Gastroesophageal sphincter (tissue), 4 donors: Measurements from ENCODE around the gene MAPK14. TPM values are rescaled to one million over a fixed set of nuclear protein-coding genes. Genes with fewer than 3 reads are reported as not detected.

Source experiments
- ATAC-seq: fragments of 150-250 bp; one replicate; pipeline ENCODE4 v1.9.1; 2016; ENCODE audit warnings: mild to moderate bottlenecking, moderate library complexity
- H3K27ac ChIP-seq, 4 donors: fragments of 200-600 bp; sonication (generic) in 3 of 4; 1 replicate in 3 of 4; 2 replicates in 1 of 4; pipeline ENCODE4 v1.5.1; 2016 to 2019
- H3K27me3 ChIP-seq: fragments of 200-600 bp; sonication (generic); one replicate; pipeline ENCODE4 v1.5.1; 2019
- H3K36me3 ChIP-seq, 2 donors: fragments of 200-600 bp; sonication (generic); one replicate each; pipeline ENCODE4 v1.5.1; 2019; ENCODE audit warnings: control low read depth in 1 of 2
- H3K4me1 ChIP-seq, 3 donors: fragments of 200-600 bp; sonication (generic); 1 replicate in 2 of 3; 2 replicates in 1 of 3; pipeline ENCODE4 v1.5.1; 2016 to 2019; ENCODE audit warnings: control low read depth in 2 of 3
- H3K4me3 ChIP-seq, 2 donors: fragments of 200-600 bp; sonication (generic); one replicate each; pipeline ENCODE4 v1.5.1; 2019; ENCODE audit warnings: mild to moderate bottlenecking in 1 of 2, moderate library complexity in 1 of 2
- H3K9me3 ChIP-seq, 3 donors: fragments of 200-600 bp; sonication (generic); one replicate each; pipeline ENCODE4 v1.5.1; 2017 to 2019; ENCODE audit warnings: control low read depth in 2 of 3
- EP300 ChIP-seq: sonication (generic); formaldehyde crosslinking; IDR thresholded peaks from one replicate; pipeline ENCODE4 v1.6.1; 2017; ENCODE audit warnings: antibody characterized with exemption, mild to moderate bottlenecking
- POLR2A ChIP-seq, 2 donors: fragments of 450-650 bp; IDR thresholded peaks; one replicate each; pipeline ENCODE4 v1.6.1; 2017; ENCODE audit warnings: antibody characterized with exemption in 2 of 2, mild to moderate bottlenecking in 2 of 2, moderate library complexity in 1 of 2
- POLR2AphosphoS5 ChIP-seq: sonication (generic); formaldehyde crosslinking; IDR thresholded peaks from one replicate; pipeline ENCODE4 v1.6.1; 2017; ENCODE audit warnings: antibody characterized with exemption
- WGBS, 2 donors: methylation state at CpG; one replicate each; pipeline ENCODE4 v1.1.5; 2018; ENCODE audit warnings: low coverage in 1 of 2; 5-methylcytosine and 5-hydroxymethylcytosine counted together
- total RNA-seq, 4 donors: library from RNA; depleted of rRNA; stranded (reverse); fragments of >200 nt; gene quantifications; one replicate each; pipeline ENCODE4 v1.1.0, GENCODE V29; 2016
- TF ChIP-seq, protein P1 (sequence below), 4 experiments: fragments of 200-600 bp in 2 of 4; fragments of 450-650 bp in 2 of 4; sonication (generic) in 1 of 4; IDR thresholded peaks; one replicate each; pipeline ENCODE4 v1.5.1; 2017 to 2019; ENCODE audit warnings: antibody characterized with exemption in 4 of 4, mild to moderate bottlenecking in 2 of 4, moderate library complexity in 2 of 4

Gene MAPK14
- total RNA-seq, 4 donors from 2014 or later, result 58.7 to 77.5 (median 69.9) TPM

DNA sequence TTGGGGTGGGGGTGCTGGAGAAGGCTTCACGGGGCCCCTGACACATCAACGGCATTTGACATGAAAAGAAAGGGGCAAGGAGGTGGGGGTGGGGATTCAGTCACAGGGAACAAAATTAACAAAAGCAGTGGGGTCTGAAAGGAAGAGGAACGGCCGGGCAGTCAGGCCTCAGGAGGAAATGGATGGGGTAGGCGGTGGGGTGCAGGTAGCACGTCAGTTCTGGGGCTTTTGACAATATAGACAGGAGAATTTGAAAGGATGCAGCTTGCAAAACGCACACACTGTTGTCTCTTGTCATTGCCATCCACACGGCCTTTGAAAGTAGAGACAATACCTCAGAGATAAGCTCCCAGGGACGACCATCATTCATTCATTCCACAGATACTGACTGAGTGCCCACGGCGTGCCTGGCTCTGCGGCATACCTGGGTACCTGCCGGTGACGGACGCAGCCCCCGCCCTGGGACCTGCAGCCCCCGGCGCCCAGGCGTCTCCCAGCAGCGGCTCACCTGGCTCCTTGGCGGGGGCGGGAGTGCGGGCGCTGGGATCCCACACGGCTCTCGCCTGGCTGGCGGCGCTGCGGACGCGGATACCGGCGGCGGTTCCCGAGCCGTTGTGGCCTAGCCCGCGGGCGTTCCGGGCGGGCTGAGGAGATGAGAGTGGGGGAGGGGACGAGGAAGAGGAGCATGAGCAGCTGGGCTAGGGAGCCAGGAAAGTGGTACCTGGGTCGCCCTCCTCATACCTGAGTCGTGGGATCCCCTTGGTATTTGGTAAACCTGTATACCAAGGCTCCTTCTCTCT is 3.4 kb upstream of the MAPK14 start, which contains the start of gene SLC26A8:
Gene SLC26A8 (minus strand): TSS at position 646 of the 800 bp plus-strand sequence. CDS start 4,934 bp downstream, outside the sequence.
- H3K27me3 ChIP-seq, result peaks cover 19% of the 10 kb centered on the region
- WGBS, 2 donors, result 41 to 77% methylated on average over 4 to 14 of the region's 44 CpGs
- ATAC-seq, result no peak
- H3K4me1 ChIP-seq, result peaks cover 0 to 10% (median 0%) of the 10 kb centered on the region in 3 donors
- no peak within 1 kb of the TSS for H3K4me3 ChIP-seq
- no peak for TF ChIP-seq POLR2A (IDR thresholded peaks at IDR 0.05)
- TF ChIP-seq POLR2AphosphoS5, result no peak
- TF ChIP-seq EP300, result no peak
- TF ChIP-seq, protein P1, sequence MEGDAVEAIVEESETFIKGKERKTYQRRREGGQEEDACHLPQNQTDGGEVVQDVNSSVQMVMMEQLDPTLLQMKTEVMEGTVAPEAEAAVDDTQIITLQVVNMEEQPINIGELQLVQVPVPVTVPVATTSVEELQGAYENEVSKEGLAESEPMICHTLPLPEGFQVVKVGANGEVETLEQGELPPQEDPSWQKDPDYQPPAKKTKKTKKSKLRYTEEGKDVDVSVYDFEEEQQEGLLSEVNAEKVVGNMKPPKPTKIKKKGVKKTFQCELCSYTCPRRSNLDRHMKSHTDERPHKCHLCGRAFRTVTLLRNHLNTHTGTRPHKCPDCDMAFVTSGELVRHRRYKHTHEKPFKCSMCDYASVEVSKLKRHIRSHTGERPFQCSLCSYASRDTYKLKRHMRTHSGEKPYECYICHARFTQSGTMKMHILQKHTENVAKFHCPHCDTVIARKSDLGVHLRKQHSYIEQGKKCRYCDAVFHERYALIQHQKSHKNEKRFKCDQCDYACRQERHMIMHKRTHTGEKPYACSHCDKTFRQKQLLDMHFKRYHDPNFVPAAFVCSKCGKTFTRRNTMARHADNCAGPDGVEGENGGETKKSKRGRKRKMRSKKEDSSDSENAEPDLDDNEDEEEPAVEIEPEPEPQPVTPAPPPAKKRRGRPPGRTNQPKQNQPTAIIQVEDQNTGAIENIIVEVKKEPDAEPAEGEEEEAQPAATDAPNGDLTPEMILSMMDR (IDR thresholded peaks at IDR 0.05), result no peak
- H3K36me3 ChIP-seq, result no peaks in the 10 kb centered on the region
- H3K27ac ChIP-seq, result no peak within 1 kb of the TSS
- H3K9me3 ChIP-seq, result no peaks in the 10 kb centered on the region

DNA sequence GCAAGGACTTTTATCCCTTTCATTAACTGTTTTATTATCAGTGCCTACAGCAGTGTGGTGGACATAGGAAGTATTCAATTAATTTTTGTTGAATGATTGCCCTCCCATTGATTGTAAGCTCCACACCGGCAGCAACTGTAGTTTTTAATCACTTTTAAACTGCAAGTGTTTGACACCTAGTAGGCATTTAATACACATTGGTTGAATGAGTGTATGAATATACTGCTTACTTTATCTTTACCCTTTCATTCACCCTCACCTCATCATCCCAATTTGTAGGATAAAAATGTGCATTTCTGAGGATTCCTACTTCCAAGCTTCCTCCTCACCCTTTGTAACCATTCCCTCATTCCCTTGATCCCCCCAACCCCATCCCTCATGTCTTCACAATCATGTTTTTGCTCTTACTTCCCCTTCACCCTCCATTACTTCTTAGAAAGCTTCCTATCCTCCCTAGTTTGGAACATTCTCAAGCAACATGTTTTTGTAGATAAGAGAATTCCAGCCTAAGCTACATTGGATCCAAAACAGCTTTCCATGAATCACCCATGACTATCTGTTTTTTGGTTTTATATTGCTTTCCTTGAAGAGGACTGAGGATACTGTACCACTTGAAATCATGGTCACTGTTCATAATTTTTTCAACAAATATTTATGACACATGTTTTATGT is 2.2 kb upstream of the MAPK14 start:
- Histone ChIP-seq H3K27me3 (peaks cover 19% of the 10 kb centered on the region), H3K4me3 (no peak overlapping the region), H3K4me1 (peaks cover 0 to 20% (median 2%) of the 10 kb centered on the region in 3 donors), H3K9me3 (no peaks in the 10 kb centered on the region), H3K36me3 (no peaks in the 10 kb centered on the region), H3K27ac (no peak overlapping the region)
- WGBS, 2 donors, result 67 to 75% methylated on average over 1 of the region's 1 CpG
- TF ChIP-seq POLR2A (IDR thresholded peaks at IDR 0.05) (no peak), POLR2AphosphoS5 (no peak), EP300 (no peak)
- TF ChIP-seq, protein P1 (IDR thresholded peaks at IDR 0.05), result no peak
- ATAC-seq, result no peak

DNA sequence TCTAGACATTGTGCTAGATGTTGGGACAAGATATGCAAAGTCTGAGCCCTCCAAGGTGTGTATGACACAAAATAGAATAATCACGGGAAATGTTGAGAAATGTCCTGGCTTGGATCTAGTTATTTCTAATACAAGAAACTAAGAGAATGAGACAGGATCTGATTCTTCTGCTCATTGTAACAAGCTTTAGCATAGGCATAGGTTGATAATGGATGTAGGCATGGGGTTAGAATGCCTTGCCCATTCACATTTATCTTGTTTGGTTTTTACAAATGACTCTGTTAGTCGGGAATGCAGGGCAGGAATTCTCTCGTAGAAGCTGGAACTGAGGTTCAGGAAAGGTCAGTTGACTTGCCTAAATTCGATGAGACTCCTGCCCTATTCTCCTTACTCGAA is 1.7 kb upstream of the MAPK14 start:
- no peaks in the 10 kb centered on the region for H3K9me3 ChIP-seq
- WGBS, 2 donors, result 30 to 46% methylated on average over 5 of the region's 5 CpGs

DNA sequence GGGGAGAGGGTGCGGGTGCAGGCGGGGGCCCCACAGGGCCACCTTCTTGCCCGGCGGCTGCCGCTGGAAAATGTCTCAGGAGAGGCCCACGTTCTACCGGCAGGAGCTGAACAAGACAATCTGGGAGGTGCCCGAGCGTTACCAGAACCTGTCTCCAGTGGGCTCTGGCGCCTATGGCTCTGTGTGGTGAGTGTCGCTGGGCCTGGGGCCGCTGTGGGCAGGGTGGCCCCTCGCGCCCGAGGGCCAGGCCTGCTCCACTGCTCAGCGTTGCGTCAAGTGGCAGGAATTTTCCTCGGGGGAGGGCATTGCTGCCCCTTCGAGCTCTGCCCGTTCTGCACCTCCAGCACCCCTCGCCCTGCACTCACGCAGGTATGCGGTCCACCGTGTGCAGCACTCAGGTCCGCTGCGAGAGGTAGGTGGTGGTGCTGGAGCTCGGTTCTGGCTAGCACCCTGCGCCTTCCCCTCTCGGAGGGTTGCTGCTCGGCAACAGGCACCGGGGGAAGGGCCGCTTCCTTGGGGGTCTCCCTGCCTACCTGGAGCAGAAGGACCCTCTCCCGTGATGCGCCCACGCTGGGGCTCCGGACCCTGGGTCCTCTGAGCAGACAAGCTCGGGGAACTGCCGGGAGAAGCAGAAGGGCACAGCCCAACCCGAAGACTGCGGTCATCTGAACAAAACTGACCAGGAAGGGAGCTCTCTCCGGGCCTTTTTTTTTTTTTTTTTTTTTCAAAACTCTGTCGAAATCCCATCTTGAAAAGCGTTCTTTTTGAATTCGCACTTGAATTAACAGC is 674 bp downstream of the MAPK14 start:
- H3K9me3 ChIP-seq, result no peaks in the 10 kb centered on the region
- peak; percentile 36 for ATAC-seq
- TF ChIP-seq POLR2A (IDR thresholded peaks at IDR 0.05) (peak in 1 of 2 donors; percentile 2), EP300 (no peak), POLR2AphosphoS5 (no peak)
- TF ChIP-seq, protein P1 (IDR thresholded peaks at IDR 0.05), result peak in 1 of 4 experiments; percentile 3

More for the DNA sequence above, 1.7 kb upstream of the MAPK14 start:
- H3K4me1 ChIP-seq, result peaks cover 0 to 25% (median 5%) of the 10 kb centered on the region in 3 donors
- ATAC-seq, result no peak
- no peaks in the 10 kb centered on the region for H3K36me3 ChIP-seq
- H3K4me3 ChIP-seq, result no peak overlapping the region
- H3K27me3 ChIP-seq, result peaks cover 19% of the 10 kb centered on the region
- no peak overlapping the region for H3K27ac ChIP-seq
- TF ChIP-seq POLR2A (IDR thresholded peaks at IDR 0.05) (no peak), POLR2AphosphoS5 (no peak), EP300 (no peak)
- TF ChIP-seq, protein P1 (IDR thresholded peaks at IDR 0.05), result no peak

More for the DNA sequence above, 674 bp downstream of the MAPK14 start:
- 0% methylated on average over 10 to 11 of the region's 44 CpGs for WGBS, 2 donors
- H3K4me3 ChIP-seq, result peak overlapping the region; percentile 73 to 100
- H3K4me1 ChIP-seq, result peaks cover 0 to 49% (median 10%) of the 10 kb centered on the region in 3 donors
- peaks cover 16% of the 10 kb centered on the region for H3K27me3 ChIP-seq
- H3K36me3 ChIP-seq, result no peaks in the 10 kb centered on the region
- peak overlapping the region; percentile 79 to 97 (median 96) for H3K27ac ChIP-seq
